C4-2B (cell line): Measurements from ENCODE around the gene NCAPD2.

ENCODE experiments used
- CTCF ChIP-seq: fragments of 450-650 bp; conservative IDR thresholded peaks from 2 replicates; pipeline ENCODE4 v1.5.1; 2017; ENCODE audit warnings: mild to moderate bottlenecking
- ZFX ChIP-seq: fragments of 450-650 bp; IDR thresholded peaks from 2 replicates; pipeline ENCODE4 v1.6.1; 2017

- TF ChIP-seq CTCF, result no peak
- TF ChIP-seq ZFX, result no peak
Measured at GRCh38 chr12:6555018-6555691, 61.3 kb downstream of the NCAPD2 start.
